ENCODE data around the gene PCDHGA2.

- TF ChIP-seq CTCF (IDR thresholded peaks at IDR 0.05) (no peak), POLR2A (IDR thresholded peaks at IDR 0.05) (no peak)
Observed at GRCh38 chr5:141342773-141343172, 4.2 kb downstream of the PCDHGA2 start.

All from prostate gland (tissue), 2 donors.